ENCODE measurements around the gene SVBP.

SVBP gene

GRCh38 chr1:42758641-42759040 lies 58.6 kb downstream of the SVBP start:
- no peak for DNase-seq

- DNase-seq, result no peak
Measured at GRCh38 chr1:42757892-42758275, 59.3 kb downstream of the SVBP start.
